T-helper 2 cell treated with Interferon-gamma antibody and Interleukin-4, amounts not matched to agents 100 ng/mL and 5 ng/mL, for 36 hours (primary cell): ENCODE results near the gene GPC5. TPM values are rescaled to one million over a fixed set of nuclear protein-coding genes. Genes with fewer than 3 reads are reported as not detected.

Experiments
- intact Hi-C: fragments of 100-400 bp; cut with micrococcal nuclease; formaldehyde crosslinking; loops from one replicate; pipeline ENCODE4 v1.15.1; 2023
- total RNA-seq: library from RNA; stranded (reverse); gene quantifications from 2 replicates; pipeline ENCODE4 v1.2.3, GENCODE V29; 2022

The GPC5 gene
- total RNA-seq, 1 donor from 2014 or later, result not detected

GRCh38 chr13:92136449-92137155 is 738.2 kb downstream of the GPC5 start:
- intact Hi-C loops, result no loop called here

- intact Hi-C loops, result no loop called here
Observed at GRCh38 chr13:92137520-92137919, 739.1 kb downstream of the GPC5 start.

DNA sequence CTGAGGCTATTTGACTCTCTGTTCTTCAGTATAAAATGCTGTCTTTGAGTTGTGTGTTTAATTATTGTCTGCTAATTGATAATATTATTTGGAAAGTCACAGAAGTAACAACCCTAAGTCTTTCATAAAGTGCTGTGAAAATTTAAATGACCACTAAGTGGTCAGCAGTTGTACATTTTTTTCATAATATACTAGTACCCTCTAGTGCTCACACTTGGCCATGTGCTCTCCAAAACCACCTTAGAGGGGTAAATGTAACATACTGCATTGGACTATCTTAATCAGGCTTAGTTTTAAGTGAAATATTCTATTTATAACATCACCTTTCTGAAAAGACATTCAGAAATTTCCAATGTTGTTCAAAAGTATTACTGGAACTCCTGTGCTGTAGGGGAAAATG is 745.3 kb downstream of the GPC5 start:
- intact Hi-C loops, result no loop called here

- intact Hi-C loops, result no loop called here
Observed at GRCh38 chr13:92150606-92151005, 752.2 kb downstream of the GPC5 start.

DNA sequence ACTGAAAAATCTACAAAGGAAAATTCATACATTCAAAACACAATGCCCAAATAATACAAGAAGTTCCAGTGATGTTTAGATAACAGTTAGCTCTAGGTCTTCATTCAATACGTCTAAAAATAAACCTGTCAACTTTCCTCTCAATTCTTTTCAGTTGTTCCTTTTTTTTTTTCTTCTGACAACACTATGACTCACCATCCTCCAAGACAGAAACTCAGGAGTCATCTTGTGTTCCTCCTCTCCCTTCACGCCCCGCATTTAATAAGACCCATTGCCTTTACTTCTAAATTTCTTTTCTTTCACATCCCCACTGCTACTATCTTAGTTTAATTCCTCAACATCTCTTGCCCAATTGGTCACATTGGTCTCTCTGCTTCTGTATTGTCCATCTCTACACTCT is 759.9 kb downstream of the GPC5 start:
- intact Hi-C loops, result no loop called here

GRCh38 chr13:92164822-92165221 is 766.4 kb downstream of the GPC5 start:
- intact Hi-C loops, result no loop called here

DNA sequence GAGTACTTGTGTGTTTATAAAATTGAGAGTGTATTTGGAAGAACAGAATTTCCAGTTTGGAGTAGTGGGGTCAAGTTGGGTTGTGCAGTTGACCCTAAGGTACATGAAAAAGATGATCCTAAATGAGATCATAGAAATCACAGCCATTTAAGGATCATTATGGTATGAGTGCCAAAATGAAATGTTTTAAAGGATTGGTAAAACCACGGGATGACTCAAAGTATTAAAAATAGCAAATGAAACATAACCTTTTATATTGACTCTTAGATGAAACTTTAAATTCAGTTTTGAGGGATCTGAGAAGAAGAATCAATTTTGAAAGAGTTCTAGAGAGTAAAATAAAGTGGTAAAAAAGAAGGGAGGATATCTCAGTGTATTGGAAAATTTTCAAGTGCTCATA is 773.8 kb downstream of the GPC5 start:
- intact Hi-C loops, result no loop called here

DNA sequence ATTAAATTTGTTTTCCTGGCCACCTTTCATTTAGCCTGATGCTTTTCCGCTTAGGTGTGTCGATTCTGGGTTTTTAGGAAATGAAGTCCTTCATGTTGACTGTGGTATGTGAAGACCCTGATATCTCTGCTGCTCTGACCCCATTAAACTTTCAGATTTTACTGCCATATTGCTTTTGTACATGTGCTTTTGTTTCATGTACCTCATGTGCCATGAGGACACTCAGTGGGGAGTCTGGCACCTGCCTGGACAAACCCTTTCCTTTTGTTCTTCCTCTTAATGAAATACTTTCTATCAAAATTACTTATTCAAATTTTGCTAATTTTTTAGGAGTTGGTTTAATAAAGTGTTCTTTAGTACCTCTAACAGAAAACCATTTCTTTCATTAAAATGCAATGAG is 774.8 kb downstream of the GPC5 start:
- intact Hi-C loops, result no loop called here

DNA sequence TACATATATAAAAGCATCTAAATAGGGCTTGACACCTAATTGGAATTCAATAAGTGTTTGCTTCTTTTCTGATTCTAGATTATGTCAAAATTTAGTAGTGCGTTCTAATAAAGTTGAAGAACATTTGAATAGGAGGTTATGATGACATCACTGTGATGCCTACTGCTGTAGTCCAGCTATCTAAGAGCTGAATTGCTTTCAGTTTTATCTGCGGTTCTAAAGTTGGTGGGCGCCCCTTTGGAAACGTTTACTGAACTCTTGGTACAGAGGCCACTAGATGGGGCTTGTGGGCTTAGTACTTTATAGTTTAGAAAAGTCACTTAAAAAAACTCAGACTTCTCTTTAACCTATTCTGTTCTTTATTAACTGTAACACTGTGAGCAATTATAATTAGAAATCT is 776.9 kb downstream of the GPC5 start:
- intact Hi-C loops, result no loop called here

DNA sequence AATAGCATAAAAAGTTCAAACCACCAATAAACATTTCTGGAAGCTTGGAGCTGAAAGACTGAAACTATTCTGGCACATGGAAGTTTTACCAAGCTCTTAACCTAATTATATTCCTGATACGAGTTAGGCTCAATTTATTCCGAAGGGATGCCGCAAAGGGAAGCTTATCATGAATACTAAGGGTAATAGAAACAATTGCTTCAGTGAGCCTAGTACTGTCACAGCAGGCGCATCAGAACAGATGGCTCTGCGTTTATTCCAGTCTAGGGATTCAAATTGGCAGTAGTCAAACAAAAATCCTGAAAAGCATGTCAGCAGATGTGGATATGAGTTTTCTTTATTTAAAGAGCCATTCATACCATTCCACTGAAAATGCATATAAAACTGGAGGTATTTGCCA is 779.5 kb downstream of the GPC5 start:
- intact Hi-C loops, result no loop called here

DNA sequence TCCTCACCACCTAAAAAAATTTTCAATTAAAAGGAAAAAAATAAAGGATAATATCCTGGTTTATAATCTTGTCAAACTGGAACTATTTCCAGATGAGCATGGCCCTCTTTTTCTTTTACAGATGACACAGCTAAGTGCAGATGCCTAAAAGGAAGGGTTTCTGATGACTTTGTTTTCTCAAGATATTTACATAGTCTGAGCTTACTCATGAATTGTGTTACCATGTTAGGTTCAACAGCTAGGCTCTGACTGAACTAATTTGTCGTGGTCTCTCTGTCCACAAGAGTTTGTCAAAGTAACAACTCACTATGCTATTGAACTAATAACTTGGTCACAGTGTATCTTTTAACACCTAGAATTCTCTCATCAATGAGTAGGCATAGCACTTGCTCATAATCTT is 780.8 kb downstream of the GPC5 start:
- intact Hi-C loops, result no loop called here

- intact Hi-C loops, result no loop called here
Observed at GRCh38 chr13:92187378-92187989, 789.1 kb downstream of the GPC5 start.

GRCh38 chr13:92188574-92188973 is 790.2 kb downstream of the GPC5 start:
- intact Hi-C loops, result no loop called here

DNA sequence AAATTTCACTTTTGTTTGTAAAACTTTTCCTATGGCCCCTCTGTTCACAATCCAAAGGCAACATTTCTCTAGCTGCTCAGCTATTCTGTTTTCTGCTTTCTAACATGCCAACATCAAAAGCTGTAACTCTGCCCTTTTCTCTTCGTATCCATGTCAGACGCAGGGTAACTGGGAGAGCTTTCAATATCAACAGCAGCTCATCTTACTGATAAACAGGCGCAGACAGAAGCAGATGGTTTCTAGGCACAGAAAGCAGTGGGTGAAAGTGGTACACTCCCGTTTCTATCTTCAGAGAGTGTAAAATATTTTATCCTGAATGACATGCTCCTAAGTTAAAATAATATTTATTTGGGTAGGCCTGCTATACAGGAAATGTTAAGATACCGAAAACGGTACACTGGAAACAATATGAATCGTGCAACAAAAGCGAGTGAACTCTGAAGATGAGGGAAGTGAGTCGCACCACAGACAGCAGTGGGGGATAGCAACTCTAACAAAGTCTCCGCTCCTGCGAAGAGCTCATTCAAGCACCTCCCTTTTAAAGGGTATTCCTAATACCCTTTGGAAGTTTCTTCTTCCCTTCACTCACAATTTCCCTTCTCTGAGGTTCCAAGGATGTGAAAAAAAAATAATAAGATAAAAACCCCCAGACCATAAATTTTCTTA is 798.3 kb downstream of the GPC5 start:
- intact Hi-C loops, result no loop called here

- intact Hi-C loops, result no loop called here
Observed at GRCh38 chr13:92197669-92198068, 799.2 kb downstream of the GPC5 start.

DNA sequence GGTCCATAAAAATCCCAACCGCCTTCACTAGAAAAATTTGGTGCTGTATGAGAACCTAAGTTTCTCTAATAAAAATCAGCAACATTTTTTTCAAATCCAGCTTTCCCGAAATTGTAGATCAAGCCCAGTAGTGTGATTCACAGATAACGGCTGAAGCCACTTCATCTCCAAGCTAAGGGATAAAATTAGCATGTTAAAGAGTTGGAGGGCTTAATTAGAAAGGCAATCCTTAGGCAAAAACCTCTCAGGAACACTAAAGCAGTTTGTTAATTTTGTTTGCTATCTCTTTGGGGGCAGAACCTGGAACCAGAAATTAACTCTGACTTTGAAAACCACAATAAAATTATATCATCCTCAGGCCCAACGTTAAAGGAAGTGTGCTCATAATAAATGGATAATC is 820.2 kb downstream of the GPC5 start:
- intact Hi-C loops, result no loop called here

DNA sequence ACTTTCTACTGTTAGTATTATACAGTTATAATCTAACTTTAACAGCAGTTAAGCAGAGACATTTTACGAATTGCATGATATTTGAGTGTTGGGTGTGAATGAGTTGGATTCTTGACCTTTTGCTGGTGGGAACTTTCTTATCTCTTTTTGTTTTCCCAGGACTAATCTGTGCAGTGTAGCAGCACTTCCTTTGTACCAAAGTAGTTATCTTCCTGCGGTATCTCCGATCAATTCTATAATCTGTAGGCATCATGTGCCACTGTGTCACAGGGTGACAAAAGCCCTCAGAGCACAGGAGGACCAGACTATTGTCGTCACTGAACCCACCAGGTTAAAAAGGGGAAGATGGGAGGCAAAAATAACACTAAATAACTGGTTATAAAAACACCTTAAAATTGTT is 823.5 kb downstream of the GPC5 start:
- intact Hi-C loops, result no loop called here

GRCh38 chr13:92224052-92224821 is 825.8 kb downstream of the GPC5 start:
- intact Hi-C loops, result no loop called here

DNA sequence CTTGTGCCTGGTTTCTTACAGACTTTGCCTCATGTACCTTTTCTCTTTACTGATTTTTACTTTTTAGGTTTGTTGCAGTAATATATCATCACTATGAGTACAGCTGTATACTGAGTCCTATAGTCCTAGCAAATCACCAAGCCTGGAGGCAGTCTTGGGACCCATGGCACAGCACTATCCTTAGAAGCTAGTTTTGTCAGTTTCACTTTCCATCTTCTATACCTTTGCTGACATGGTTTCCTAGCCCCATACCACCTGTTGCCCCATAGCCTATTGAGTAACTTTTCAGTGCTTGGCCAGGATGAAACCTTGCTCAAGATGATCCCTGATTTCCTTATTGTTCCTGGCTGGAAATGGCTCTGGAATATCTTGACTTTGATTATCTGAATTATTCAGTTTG is 826.4 kb downstream of the GPC5 start:
- intact Hi-C loops, result no loop called here

DNA sequence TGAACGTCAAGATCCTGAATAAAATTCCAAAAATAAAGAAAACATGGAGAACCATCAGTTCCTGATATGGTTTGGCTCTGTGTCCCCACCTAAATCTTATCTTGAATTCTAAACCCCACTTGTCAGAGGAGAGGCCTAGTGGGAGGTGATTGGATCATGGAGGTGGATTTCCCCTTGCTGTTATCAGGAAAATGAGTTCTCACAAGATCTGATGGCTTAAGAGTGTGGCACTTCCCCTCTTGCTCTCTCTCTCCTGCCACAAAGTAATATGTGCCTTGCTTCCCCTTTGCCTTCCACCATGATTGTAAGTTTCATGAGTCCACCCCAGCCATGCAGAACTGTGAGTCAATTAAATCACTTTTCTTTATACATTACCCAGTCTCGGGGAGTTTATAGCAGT is 827.4 kb downstream of the GPC5 start:
- intact Hi-C loops, result no loop called here

GRCh38 chr13:92232871-92233270 is 834.5 kb downstream of the GPC5 start:
- intact Hi-C loops, result no loop called here

DNA sequence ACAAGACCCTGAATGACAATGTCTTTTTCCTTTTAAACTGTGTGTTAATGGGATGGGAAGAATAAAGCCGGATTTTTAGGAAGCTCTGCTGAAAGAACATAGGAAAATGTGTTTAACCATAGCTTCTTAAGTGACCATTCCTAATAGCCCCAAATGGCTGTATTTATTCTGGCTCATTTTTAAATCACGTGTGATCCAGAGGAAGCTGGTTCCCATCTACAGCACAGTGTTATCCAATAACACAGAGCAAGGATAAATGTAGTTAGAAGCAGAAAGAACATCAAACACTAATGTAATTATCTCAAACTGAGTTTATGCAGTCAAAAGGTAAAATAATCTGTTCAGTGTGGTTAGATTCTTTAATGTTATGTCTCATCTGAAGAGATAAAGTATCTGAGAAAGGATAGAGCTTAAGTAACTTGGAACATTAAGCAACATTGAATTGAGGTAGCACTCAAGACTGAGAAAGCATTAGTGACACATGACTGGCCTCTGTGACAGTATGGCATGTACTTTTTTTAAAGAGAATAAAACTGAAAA is 853.3 kb downstream of the GPC5 start:
- intact Hi-C loops, result no loop called here
